ENCODE data around the gene CADM3.
A peak's percentile ranks its signal among the peaks of the same experiment; 100 is the strongest.

CADM3 gene

GRCh38 chr1:159248311-159248710 lies 76.9 kb downstream of the CADM3 start:
- no peak for TF ChIP-seq ZFX (IDR thresholded peaks at IDR 0.05)
- TF ChIP-seq CTCF (conservative IDR thresholded peaks at IDR 0.05), result no peak
- H3K27ac ChIP-seq, result no peak overlapping the region

GRCh38 chr1:159250638-159251216 lies 79.3 kb downstream of the CADM3 start:
- H3K27ac ChIP-seq, result no peak overlapping the region
- no peak for TF ChIP-seq ZFX (IDR thresholded peaks at IDR 0.05)
- 0 out of 2 replicates have a peak, but pooled peaks have one; percentile 2 for TF ChIP-seq CTCF (conservative IDR thresholded peaks at IDR 0.05)

Data from C4-2B (cell line).